Measurements from ENCODE around the gene ADARB2.

Gene ADARB2

GRCh38 chr10:1196656-1197055 lies 540.7 kb downstream of the ADARB2 start:
- Histone ChIP-seq H3K9ac (no peak overlapping the region), H3K27me3 (ENCODE audit: insufficient read depth, low read depth) (no peaks in the 10 kb centered on the region), H3K79me2 (ENCODE audit: insufficient read depth, low read depth) (no peaks in the 10 kb centered on the region), H3K27ac (no peak overlapping the region), H3K4me2 (no peak overlapping the region), H3K4me3 (IDR thresholded peaks at IDR 0.05; ENCODE audit: insufficient read depth, low read depth, low read length) (no peak overlapping the region), H4K20me1 (ENCODE audit: insufficient read depth) (no peaks in the 10 kb centered on the region), H3K4me1 (ENCODE audit: low read depth, poor library complexity, severe bottlenecking) (no peaks in the 10 kb centered on the region), H3K36me3 (ENCODE audit: insufficient read depth) (no peaks in the 10 kb centered on the region), H2AFZ (ENCODE audit: low read depth) (no peak overlapping the region)
- TF ChIP-seq, protein P1, sequence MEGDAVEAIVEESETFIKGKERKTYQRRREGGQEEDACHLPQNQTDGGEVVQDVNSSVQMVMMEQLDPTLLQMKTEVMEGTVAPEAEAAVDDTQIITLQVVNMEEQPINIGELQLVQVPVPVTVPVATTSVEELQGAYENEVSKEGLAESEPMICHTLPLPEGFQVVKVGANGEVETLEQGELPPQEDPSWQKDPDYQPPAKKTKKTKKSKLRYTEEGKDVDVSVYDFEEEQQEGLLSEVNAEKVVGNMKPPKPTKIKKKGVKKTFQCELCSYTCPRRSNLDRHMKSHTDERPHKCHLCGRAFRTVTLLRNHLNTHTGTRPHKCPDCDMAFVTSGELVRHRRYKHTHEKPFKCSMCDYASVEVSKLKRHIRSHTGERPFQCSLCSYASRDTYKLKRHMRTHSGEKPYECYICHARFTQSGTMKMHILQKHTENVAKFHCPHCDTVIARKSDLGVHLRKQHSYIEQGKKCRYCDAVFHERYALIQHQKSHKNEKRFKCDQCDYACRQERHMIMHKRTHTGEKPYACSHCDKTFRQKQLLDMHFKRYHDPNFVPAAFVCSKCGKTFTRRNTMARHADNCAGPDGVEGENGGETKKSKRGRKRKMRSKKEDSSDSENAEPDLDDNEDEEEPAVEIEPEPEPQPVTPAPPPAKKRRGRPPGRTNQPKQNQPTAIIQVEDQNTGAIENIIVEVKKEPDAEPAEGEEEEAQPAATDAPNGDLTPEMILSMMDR (conservative IDR thresholded peaks at IDR 0.05; ENCODE audit: low read depth, low read length), result no peak

- no peak overlapping the region for H2AFZ ChIP-seq (ENCODE audit: low read depth)
- no peak overlapping the region for H3K27ac ChIP-seq
- H3K4me1 ChIP-seq (ENCODE audit: low read depth, poor library complexity, severe bottlenecking), result no peaks in the 10 kb centered on the region
- H3K27me3 ChIP-seq (ENCODE audit: insufficient read depth, low read depth), result no peaks in the 10 kb centered on the region
- no peak overlapping the region for H3K4me2 ChIP-seq
- TF ChIP-seq, protein P1 (conservative IDR thresholded peaks at IDR 0.05; ENCODE audit: low read depth, low read length), result no peak
- no peaks in the 10 kb centered on the region for H3K79me2 ChIP-seq (ENCODE audit: insufficient read depth, low read depth)
- H4K20me1 ChIP-seq (ENCODE audit: insufficient read depth), result no peaks in the 10 kb centered on the region
- no peaks in the 10 kb centered on the region for H3K36me3 ChIP-seq (ENCODE audit: insufficient read depth)
- no peak overlapping the region for H3K9ac ChIP-seq
- no peak overlapping the region for H3K4me3 ChIP-seq (IDR thresholded peaks at IDR 0.05; ENCODE audit: insufficient read depth, low read depth, low read length)
Measured at GRCh38 chr10:1195828-1196227, 541.5 kb downstream of the ADARB2 start.

GRCh38 chr10:1194161-1194560 lies 543.2 kb downstream of the ADARB2 start:
- H2AFZ ChIP-seq (ENCODE audit: low read depth), result no peak overlapping the region
- H3K9ac ChIP-seq, result no peak overlapping the region
- H3K27ac ChIP-seq, result no peak overlapping the region
- no peaks in the 10 kb centered on the region for H3K36me3 ChIP-seq (ENCODE audit: insufficient read depth)
- TF ChIP-seq, protein P1 (conservative IDR thresholded peaks at IDR 0.05; ENCODE audit: low read depth, low read length), result no peak
- H3K79me2 ChIP-seq (ENCODE audit: insufficient read depth, low read depth), result no peaks in the 10 kb centered on the region
- no peaks in the 10 kb centered on the region for H4K20me1 ChIP-seq (ENCODE audit: insufficient read depth)
- H3K27me3 ChIP-seq (ENCODE audit: insufficient read depth, low read depth), result no peaks in the 10 kb centered on the region
- H3K4me3 ChIP-seq (IDR thresholded peaks at IDR 0.05; ENCODE audit: insufficient read depth, low read depth, low read length), result no peak overlapping the region
- no peak overlapping the region for H3K4me2 ChIP-seq
- no peaks in the 10 kb centered on the region for H3K4me1 ChIP-seq (ENCODE audit: low read depth, poor library complexity, severe bottlenecking)

GRCh38 chr10:1193561-1193960 lies 543.8 kb downstream of the ADARB2 start:
- Histone ChIP-seq H3K27ac (no peak overlapping the region), H3K9ac (no peak overlapping the region), H3K4me1 (ENCODE audit: low read depth, poor library complexity, severe bottlenecking) (no peaks in the 10 kb centered on the region), H3K27me3 (ENCODE audit: insufficient read depth, low read depth) (no peaks in the 10 kb centered on the region), H3K36me3 (ENCODE audit: insufficient read depth) (no peaks in the 10 kb centered on the region), H3K4me3 (IDR thresholded peaks at IDR 0.05; ENCODE audit: insufficient read depth, low read depth, low read length) (no peak overlapping the region), H2AFZ (ENCODE audit: low read depth) (no peak overlapping the region), H4K20me1 (ENCODE audit: insufficient read depth) (no peaks in the 10 kb centered on the region), H3K4me2 (no peak overlapping the region), H3K79me2 (ENCODE audit: insufficient read depth, low read depth) (no peaks in the 10 kb centered on the region)
- TF ChIP-seq, protein P1 (conservative IDR thresholded peaks at IDR 0.05; ENCODE audit: low read depth, low read length), result no peak
